ENCODE data around the gene BUD31.

The BUD31 gene

GRCh38 chr7:99418260-99418659 is 9.5 kb downstream of the BUD31 start:
- Histone ChIP-seq H3K9ac (ENCODE audit: insufficient read length) (no peak overlapping the region), H3K36me3 (ENCODE audit: insufficient read depth, low read length) (peaks cover 64% of the 10 kb centered on the region), H3K9me3 (ENCODE audit: low read depth, low read length) (no peaks in the 10 kb centered on the region), H3K4me3 (no peak overlapping the region), H3K27ac (no peak overlapping the region)
- TF ChIP-seq POLR2AphosphoS5 (IDR thresholded peaks at IDR 0.05; ENCODE audit: borderline replicate concordance, low read depth, low read length): no peak
- no peak for TF ChIP-seq EZH2 (IDR thresholded peaks at IDR 0.05)
- no peak for TF ChIP-seq FOXP2 (optimal IDR thresholded peaks at IDR 0.05; ENCODE audit: control extremely low read depth, extremely low read length, insufficient read depth)
- no peak for DNase-seq (ENCODE audit: low read depth, low spot score)

- no peak for DNase-seq (ENCODE audit: low read depth, low spot score)
- H3K36me3 ChIP-seq (ENCODE audit: insufficient read depth, low read length): peaks cover 70% of the 10 kb centered on the region
- no peak overlapping the region for H3K4me3 ChIP-seq
- no peak overlapping the region for H3K9ac ChIP-seq (ENCODE audit: insufficient read length)
- H3K27ac ChIP-seq: no peak overlapping the region
- no peaks in the 10 kb centered on the region for H3K9me3 ChIP-seq (ENCODE audit: low read depth, low read length)
- TF ChIP-seq FOXP2 (optimal IDR thresholded peaks at IDR 0.05; ENCODE audit: control extremely low read depth, extremely low read length, insufficient read depth) (no peak), POLR2AphosphoS5 (IDR thresholded peaks at IDR 0.05; ENCODE audit: borderline replicate concordance, low read depth, low read length) (no peak), EZH2 (IDR thresholded peaks at IDR 0.05) (no peak)
These were observed 10.7 kb downstream of the BUD31 start for GRCh38 chr7:99419323-99420021.

- no peak overlapping the region for H3K4me3 ChIP-seq
- no peak overlapping the region for H3K9ac ChIP-seq (ENCODE audit: insufficient read length)
- TF ChIP-seq POLR2AphosphoS5 (IDR thresholded peaks at IDR 0.05; ENCODE audit: borderline replicate concordance, low read depth, low read length) (no peak), FOXP2 (optimal IDR thresholded peaks at IDR 0.05; ENCODE audit: control extremely low read depth, extremely low read length, insufficient read depth) (no peak), EZH2 (IDR thresholded peaks at IDR 0.05) (no peak)
- DNase-seq (ENCODE audit: low read depth, low spot score): no peak
- H3K36me3 ChIP-seq (ENCODE audit: insufficient read depth, low read length): peaks cover 69% of the 10 kb centered on the region
- H3K27ac ChIP-seq: no peak overlapping the region
- no peaks in the 10 kb centered on the region for H3K9me3 ChIP-seq (ENCODE audit: low read depth, low read length)
These were observed 11.4 kb downstream of the BUD31 start for GRCh38 chr7:99420213-99420612.

GRCh38 chr7:99420986-99421385 is 12.2 kb downstream of the BUD31 start:
- Histone ChIP-seq H3K36me3 (ENCODE audit: insufficient read depth, low read length) (peaks cover 68% of the 10 kb centered on the region), H3K9me3 (ENCODE audit: low read depth, low read length) (no peaks in the 10 kb centered on the region)
- DNase-seq (ENCODE audit: low read depth, low spot score): no peak

GRCh38 chr7:99422186-99422585 is 13.4 kb downstream of the BUD31 start:
- no peaks in the 10 kb centered on the region for H3K9me3 ChIP-seq (ENCODE audit: low read depth, low read length)
- H3K27ac ChIP-seq: peak overlapping the region; percentile 57
- H3K36me3 ChIP-seq (ENCODE audit: insufficient read depth, low read length): peaks cover 56% of the 10 kb centered on the region
- H3K9ac ChIP-seq (ENCODE audit: insufficient read length): no peak overlapping the region
- TF ChIP-seq EZH2 (IDR thresholded peaks at IDR 0.05): no peak
- TF ChIP-seq POLR2AphosphoS5 (IDR thresholded peaks at IDR 0.05; ENCODE audit: borderline replicate concordance, low read depth, low read length): no peak
- no peak for TF ChIP-seq FOXP2 (optimal IDR thresholded peaks at IDR 0.05; ENCODE audit: control extremely low read depth, extremely low read length, insufficient read depth)
- DNase-seq (ENCODE audit: low read depth, low spot score): no peak
- no peak overlapping the region for H3K4me3 ChIP-seq

More at GRCh38 chr7:99420986-99421385, 12.2 kb downstream of the BUD31 start:
- H3K9ac ChIP-seq (ENCODE audit: insufficient read length): no peak overlapping the region
- no peak for TF ChIP-seq FOXP2 (optimal IDR thresholded peaks at IDR 0.05; ENCODE audit: control extremely low read depth, extremely low read length, insufficient read depth)
- no peak for TF ChIP-seq EZH2 (IDR thresholded peaks at IDR 0.05)
- no peak for TF ChIP-seq POLR2AphosphoS5 (IDR thresholded peaks at IDR 0.05; ENCODE audit: borderline replicate concordance, low read depth, low read length)
- H3K27ac ChIP-seq: no peak overlapping the region
- H3K4me3 ChIP-seq: no peak overlapping the region

- Histone ChIP-seq H3K9ac (ENCODE audit: insufficient read length) (no peak overlapping the region), H3K27ac (peak overlapping the region; percentile 57; the same call in 1 of the 2 replicates), H3K4me3 (no peak overlapping the region), H3K36me3 (ENCODE audit: insufficient read depth, low read length) (peaks cover 52% of the 10 kb centered on the region), H3K9me3 (ENCODE audit: low read depth, low read length) (no peaks in the 10 kb centered on the region)
- no peak for DNase-seq (ENCODE audit: low read depth, low spot score)
- TF ChIP-seq EZH2 (IDR thresholded peaks at IDR 0.05): no peak
- TF ChIP-seq POLR2AphosphoS5 (IDR thresholded peaks at IDR 0.05; ENCODE audit: borderline replicate concordance, low read depth, low read length): no peak
- no peak for TF ChIP-seq FOXP2 (optimal IDR thresholded peaks at IDR 0.05; ENCODE audit: control extremely low read depth, extremely low read length, insufficient read depth)
These were observed 13.9 kb downstream of the BUD31 start for GRCh38 chr7:99422625-99423024.

GRCh38 chr7:99424932-99425730 is 16.4 kb downstream of the BUD31 start:
- peaks cover 42% of the 10 kb centered on the region; the same call in 1 of the 2 replicates for H3K36me3 ChIP-seq (ENCODE audit: insufficient read depth, low read length)

GRCh38 chr7:99428972-99429566 is 20.3 kb downstream of the BUD31 start:
- Histone ChIP-seq H3K9ac (ENCODE audit: insufficient read length) (no peak overlapping the region), H3K9me3 (ENCODE audit: low read depth, low read length) (no peaks in the 10 kb centered on the region), H3K27ac (no peak overlapping the region), H3K36me3 (ENCODE audit: insufficient read depth, low read length) (peaks cover 51% of the 10 kb centered on the region; the same call in 1 of the 2 replicates), H3K4me3 (no peak overlapping the region)
- no peak for DNase-seq (ENCODE audit: low read depth, low spot score)
- TF ChIP-seq EZH2 (IDR thresholded peaks at IDR 0.05) (no peak), FOXP2 (optimal IDR thresholded peaks at IDR 0.05; ENCODE audit: control extremely low read depth, extremely low read length, insufficient read depth) (no peak), POLR2AphosphoS5 (IDR thresholded peaks at IDR 0.05; ENCODE audit: borderline replicate concordance, low read depth, low read length) (no peak)

More at GRCh38 chr7:99424932-99425730, 16.4 kb downstream of the BUD31 start:
- no peak overlapping the region for H3K9ac ChIP-seq (ENCODE audit: insufficient read length)
- DNase-seq (ENCODE audit: low read depth, low spot score): no peak
- TF ChIP-seq FOXP2 (optimal IDR thresholded peaks at IDR 0.05; ENCODE audit: control extremely low read depth, extremely low read length, insufficient read depth) (no peak), EZH2 (IDR thresholded peaks at IDR 0.05) (no peak), POLR2AphosphoS5 (IDR thresholded peaks at IDR 0.05; ENCODE audit: borderline replicate concordance, low read depth, low read length) (no peak)
- no peak overlapping the region for H3K4me3 ChIP-seq
- no peak overlapping the region for H3K27ac ChIP-seq
- H3K9me3 ChIP-seq (ENCODE audit: low read depth, low read length): no peaks in the 10 kb centered on the region

Measured in SK-N-MC (cell line).